BJ (cell line): Measurements from ENCODE around the gene TRIML1. TPM values are rescaled to one million over a fixed set of nuclear protein-coding genes. Genes with fewer than 3 reads are reported as not detected.

Experiments used
- CTCF ChIA-PET: fragments of 350-600 bp; formaldehyde crosslinking; extraction: SDS; loops from one replicate; lab custom pipeline; 2021; ENCODE audit warnings: antibody characterized with exemption, inconsistent platforms; lab: Yijun Ruan, JAX
- POLR2A ChIA-PET: fragments of 300-600 bp; sonication (Branson Sonifier 250); formaldehyde crosslinking; extraction: SDS; loops from one replicate; lab custom pipeline; 2021; ENCODE audit warnings: antibody characterized with exemption; lab: Charles Lee
- DNase-seq: peaks from one replicate; pipeline ENCODE4 v3.0.0-alpha.2; 2011; ENCODE audit warnings: low read depth
- H3K27me3 ChIP-seq: 2 replicates; pipeline ENCODE4 v1.6.0; 2011; ENCODE audit warnings: low read length; ENCODE audit not compliant: control insufficient read depth, insufficient read depth
- H3K36me3 ChIP-seq: 2 replicates; pipeline ENCODE4 v1.5.1; 2011; ENCODE audit warnings: low read length; ENCODE audit not compliant: control insufficient read depth, insufficient read depth
- H3K4me3 ChIP-seq: 2 replicates; pipeline ENCODE4 v1.5.1; 2011; ENCODE audit warnings: low read depth, mild to moderate bottlenecking, control low read depth, low read length
- CTCF ChIP-seq: IDR thresholded peaks from 2 replicates; pipeline ENCODE4 v1.5.1; 2011; ENCODE audit warnings: low read depth, mild to moderate bottlenecking, control low read depth, inconsistent platforms, low read length, moderate library complexity; ENCODE audit not compliant: insufficient read depth
- polyA plus RNA-seq: library from polyadenylated mRNA; depleted of rRNA; stranded (reverse); fragments of >200 nt; gene quantifications from 2 replicates; pipeline ENCODE4 v1.2.3, GENCODE V29; 2011

Gene TRIML1
- polyA plus RNA-seq, 1 experiment = not detected

- ChIA-PET CTCF (no interaction called here), POLR2A (no interaction called here)
- Histone ChIP-seq H3K36me3 (no peaks in the 10 kb centered on the region), H3K27me3 (no peaks in the 10 kb centered on the region), H3K4me3 (no peak overlapping the region)
- TF ChIP-seq CTCF = no peak
- DNase-seq = no peak
Observed at GRCh38 chr4:188139671-188140070, 430 bp downstream of the TRIML1 start.

GRCh38 chr4:188143731-188144130 is 4.5 kb downstream of the TRIML1 start:
- DNase-seq = no peak
- Histone ChIP-seq H3K27me3 (no peaks in the 10 kb centered on the region), H3K36me3 (no peaks in the 10 kb centered on the region), H3K4me3 (no peak overlapping the region)
- ChIA-PET POLR2A (no interaction called here), CTCF (no interaction called here)
- TF ChIP-seq CTCF = no peak

GRCh38 chr4:188145601-188146000 is 6.4 kb downstream of the TRIML1 start:
- no peak for DNase-seq
- Histone ChIP-seq H3K36me3 (no peaks in the 10 kb centered on the region), H3K4me3 (no peak overlapping the region), H3K27me3 (no peaks in the 10 kb centered on the region)
- no peak for TF ChIP-seq CTCF
- POLR2A ChIA-PET = no interaction called here
- CTCF ChIA-PET = no interaction called here

- Histone ChIP-seq H3K36me3 (no peaks in the 10 kb centered on the region), H3K4me3 (no peak overlapping the region), H3K27me3 (no peaks in the 10 kb centered on the region)
- no peak for TF ChIP-seq CTCF
- ChIA-PET POLR2A (no interaction called here), CTCF (no interaction called here)
- no peak for DNase-seq
Observed at GRCh38 chr4:188146618-188147017, 7.4 kb downstream of the TRIML1 start.

GRCh38 chr4:188147176-188147575 is 7.9 kb downstream of the TRIML1 start:
- no peaks in the 10 kb centered on the region for H3K36me3 ChIP-seq
- CTCF ChIA-PET = no interaction called here
- H3K27me3 ChIP-seq = no peaks in the 10 kb centered on the region
- no peak for DNase-seq
- POLR2A ChIA-PET = no interaction called here
- no peak overlapping the region for H3K4me3 ChIP-seq
- TF ChIP-seq CTCF = no peak
